GM12878 (cell line): ENCODE measurements around the gene HYOU1. TPM values are rescaled to one million over a fixed set of nuclear protein-coding genes. Genes with fewer than 3 reads are reported as not detected.
A peak's percentile ranks its signal among the peaks of the same experiment; 100 is the strongest.

Experiments
- ATAC-seq: fragments of 200-7000 bp; cut with Tn5 transposase; 3 replicates; pipeline ENCODE4 v1.9.1; 2020; ENCODE audit warnings: mild to moderate bottlenecking, moderate library complexity
- BruUV-seq: library from RNA; stranded (reverse); fragments of 400-500 nt; replicated peaks from 2 replicates; lab custom pipeline; 2021; lab: Mats Ljungman, UMichigan
- CTCF ChIA-PET: fragments of 300-600 bp; sonication (Branson Sonifier 250); formaldehyde crosslinking; extraction: SDS; loops from one replicate; lab custom pipeline; 2021; ENCODE audit warnings: inconsistent platforms; lab: Yijun Ruan, JAX
- POLR2A ChIA-PET: fragments of 350-600 bp; formaldehyde crosslinking; extraction: SDS; loops from one replicate; lab custom pipeline; 2021; ENCODE audit warnings: inconsistent platforms; lab: Charles Lee
- RAD21 ChIA-PET: fragments of 300-600 bp; sonication (Branson Sonifier 250); formaldehyde crosslinking; loops from one replicate; lab custom pipeline; 2023; ENCODE audit warnings: antibody characterized with exemption; ENCODE audit not compliant: unreplicated experiment; lab: Charles Lee
- SMC1A ChIA-PET: fragments of 300-600 bp; sonication (Branson Sonifier 250); formaldehyde crosslinking; loops from one replicate; lab custom pipeline; 2023; ENCODE audit not compliant: unreplicated experiment, uncharacterized antibody; lab: Charles Lee
- DNase-seq: peaks from one replicate; pipeline ENCODE4 v3.0.0-alpha.2; 2011; ENCODE audit warnings: low read depth, low spot score
- FAIRE-seq: peaks from 3 replicates; lab custom pipeline; 2011; peaks lifted over from hg19 to GRCh38; lab: Jason Lieb, UNC
- H2AFZ ChIP-seq: 2 replicates; pipeline ENCODE4 v1.6.0; 2011; ENCODE audit warnings: low read depth, low read length, control low read depth; ENCODE audit not compliant: control insufficient read depth
- H3K27ac ChIP-seq: 2 replicates; pipeline ENCODE4 v1.5.1; 2011; ENCODE audit warnings: control low read depth; ENCODE audit not compliant: control insufficient read depth, insufficient read depth
- H3K27me3 ChIP-seq, 2 experiments: replicated peaks in 1 of 2; 2 replicates each; pipeline versions ENCODE4 v1.6.0 to v1.6.1; 2011; ENCODE audit warnings: low read length in 1 of 2; ENCODE audit not compliant: control insufficient read depth in 2 of 2, insufficient read depth in 2 of 2
- H3K36me3 ChIP-seq, 2 experiments: 2 replicates each; pipeline ENCODE4 v1.5.1; 2011; ENCODE audit warnings: low read length in 1 of 2; ENCODE audit not compliant: control insufficient read depth in 2 of 2, insufficient read depth in 2 of 2
- H3K4me1 ChIP-seq: 2 replicates; pipeline ENCODE4 v1.6.1; 2011; ENCODE audit warnings: mild to moderate bottlenecking, low read length, moderate library complexity, mixed read lengths; ENCODE audit not compliant: control insufficient read depth, insufficient read depth
- H3K4me2 ChIP-seq: 2 replicates; pipeline ENCODE4 v1.6.0; 2011; ENCODE audit warnings: control low read depth; ENCODE audit not compliant: control insufficient read depth, insufficient read depth
- H3K4me3 ChIP-seq: fragments of 200-600 bp; sonication (generic); 2 replicates; pipeline ENCODE4 v1.5.1; 2016
- H3K79me2 ChIP-seq: 2 replicates; pipeline ENCODE4 v1.6.0; 2011; ENCODE audit warnings: low read length; ENCODE audit not compliant: control insufficient read depth, insufficient read depth
- H3K9ac ChIP-seq: 2 replicates; pipeline ENCODE4 v1.8.0; 2011; ENCODE audit warnings: low read length, control low read depth, mixed read lengths; ENCODE audit not compliant: control insufficient read depth, insufficient read depth
- H3K9me3 ChIP-seq: replicated peaks from 3 replicates; pipeline ENCODE4 v1.5.1; 2011; ENCODE audit warnings: mild to moderate bottlenecking, low read length; ENCODE audit not compliant: control insufficient read depth, insufficient read depth
- H4K20me1 ChIP-seq: 2 replicates; pipeline ENCODE4 v1.6.0; 2011; ENCODE audit not compliant: control insufficient read depth, insufficient read depth
- CHD4 ChIP-seq: fragments of 200-600 bp; sonication (generic); IDR thresholded peaks from 2 replicates; pipeline ENCODE4 v1.6.1; 2016; ENCODE audit warnings: mild to moderate bottlenecking
- FOXK2 ChIP-seq: fragments of 450-650 bp; IDR thresholded peaks from 2 replicates; pipeline ENCODE4 v1.6.1; 2017; ENCODE audit warnings: mild to moderate bottlenecking, moderate library complexity
- NFXL1 ChIP-seq: fragments of 450-650 bp; IDR thresholded peaks from 2 replicates; pipeline ENCODE4 v1.6.1; 2017; ENCODE audit warnings: antibody characterized with exemption, mild to moderate bottlenecking, borderline replicate concordance
- POLR2A ChIP-seq: IDR thresholded peaks from 2 replicates; pipeline ENCODE4 v1.6.1; 2011; ENCODE audit warnings: low read depth, mild to moderate bottlenecking, low read length
- POLR2AphosphoS5 ChIP-seq: IDR thresholded peaks from 2 replicates; pipeline ENCODE4 v1.6.1; 2011; ENCODE audit warnings: mild to moderate bottlenecking, low read length, inconsistent platforms
- RAD21 ChIP-seq: IDR thresholded peaks from 2 replicates; pipeline ENCODE4 v1.6.1; 2011; ENCODE audit warnings: mild to moderate bottlenecking, low read depth, low read length, moderate library complexity; ENCODE audit not compliant: insufficient read depth
- SREBF1 ChIP-seq: IDR thresholded peaks from 2 replicates; pipeline ENCODE4 v1.6.1; 2012; ENCODE audit warnings: mild to moderate bottlenecking, low read length
- TBL1XR1 ChIP-seq: IDR thresholded peaks from 2 replicates; pipeline ENCODE4 v1.6.1; 2012; ENCODE audit warnings: low read depth, low read length, improper control_type of control experiment
- WGBS: methylation state at CpG from one replicate; pipeline ENCODE4 v1.1.6; 2016; ENCODE audit warnings: low lambda C conversion rate; ENCODE audit not compliant: insufficient replicate concordance, insufficient coverage; ENCODE audit errors: missing lambda C conversion rate; 5-methylcytosine and 5-hydroxymethylcytosine counted together
- in situ Hi-C: fragments of 300-500 bp; cut with MboI; formaldehyde crosslinking; loops from 9 replicates; pipeline ENCODE4 v1.14.3; 2018; ENCODE audit warnings: mixed read lengths
- intact Hi-C: fragments of 100-400 bp; cut with micrococcal nuclease; formaldehyde crosslinking; loops from one replicate; pipeline ENCODE4 v1.14.2; 2022; ENCODE audit not compliant: unreplicated experiment
- polyA plus RNA-seq, 11 experiments: library from polyadenylated mRNA; depleted of rRNA in 4 of 11; unstranded in 6 of 11; stranded (reverse) in 5 of 11; fragments of >200 nt; fragmentation: Nextera tagmentation in 4 of 11; fragmentation: Illumina TruSeq in 1 of 11; extraction: Ambion mirVana in 4 of 11; extraction: Trizol in 1 of 11; gene quantifications; 1 replicate in 1 of 11; 2 replicates in 10 of 11; pipeline versions ENCODE4 v1.2.1 to v1.2.3, GENCODE V29; 2011 to 2016; ENCODE audit warnings: inconsistent platforms in 2 of 11, missing spikeins in 2 of 11, low read depth in 1 of 11
- total RNA-seq, 4 experiments: library from RNA; depleted of rRNA in 3 of 4; stranded (reverse); fragments of >200 nt in 3 of 4; fragmentation: Illumina TruSeq in 1 of 4; extraction: Trizol in 1 of 4; gene quantifications; 2 replicates each; pipeline versions ENCODE4 v1.2.1 to v1.2.3, GENCODE V29; 2013 to 2021

HYOU1 gene
- total and polyA plus RNA-seq, 10 of the 15 experiments (the other 5 are each of a cell fraction or from before 2014, with no cell fraction given), result 15.4 to 157 (median 109) TPM

- in situ Hi-C loops (no loop called here), intact Hi-C loops (loop anchor here (5.0 kb wide), 1 partner anchor 86 kb away; the partner anchor contains the start of gene DPAGT1)
- Histone ChIP-seq H3K4me1 (no peaks in the 10 kb centered on the region; the same call in 1 of the 2 replicates), H2AFZ (no peak overlapping the region), H3K27me3 (no peaks in the 10 kb centered on the region), H3K4me2 (peak overlapping the region; percentile 91), H3K4me3 (peak overlapping the region; percentile 96), H3K9ac (peak overlapping the region; percentile 10; the same call in 1 of the 2 replicates), H4K20me1 (no peaks in the 10 kb centered on the region), H3K36me3 (peaks cover 13 to 24% of the 10 kb centered on the region in 2 experiments), H3K9me3 (no peaks in the 10 kb centered on the region; the same call in 2 of the 3 replicates), H3K79me2 (peaks cover 51% of the 10 kb centered on the region), H3K27ac (no peak overlapping the region)
- 67% methylated on average over 14 of the region's 14 CpGs for WGBS
- ATAC-seq (no peak), FAIRE-seq (no peak), DNase-seq (no peak)
- RAD21 ChIA-PET, result interaction anchor here (1.0 kb wide), 1 partner anchor 19 kb away, joined by 3 read pairs; the partner anchor contains the start of gene CENATAC
- POLR2A ChIA-PET, result interaction anchor here (0.7 to 1.9 kb wide), 9 partner anchors 11 to 106 kb away, joined by 3 to 9 read pairs (median 4); partner anchors contain the start of genes CENATAC and VPS11
- no peak for TF ChIP-seq TBL1XR1
- TF ChIP-seq RAD21, result no peak
- no peak for TF ChIP-seq FOXK2
- no peak for TF ChIP-seq NFXL1
- no peak for TF ChIP-seq CHD4
- peak; percentile 38 for TF ChIP-seq POLR2A
- 0 out of 2 replicates have a peak, but pooled peaks have one; percentile 60 for TF ChIP-seq POLR2AphosphoS5
- TF ChIP-seq SREBF1, result no peak
- CTCF ChIA-PET, result interaction anchor here (0.7 to 2.5 kb wide), 7 partner anchors 19 to 307 kb away, joined by 3 to 8 read pairs (median 3); partner anchors contain the start of gene CBL
- no TSS peak for BruUV-seq
- SMC1A ChIA-PET, result interaction anchor here (1.1 to 6.4 kb wide), 3 partner anchors 13 to 18 kb away, joined by 4 to 40 read pairs (median 26); partner anchors contain the start of genes CENATAC and SLC37A4
Observed at GRCh38 chr11:119016216-119017009, 40.6 kb downstream of the HYOU1 start.
